Endothelial cell of hepatic sinusoid (primary cell): ENCODE measurements around the gene CALCR.
"Not testable (repeated sequence)": the region's sequence is repeated elsewhere in the genome, so short reads cannot be mapped to it uniquely, and the experiment has no call there.

Experiments
- in situ Hi-C: cut with HindIII; loops from 2 replicates; pipeline ENCODE4 v1.10.0; 2017; ENCODE audit warnings: low sequenced_read_pairs

The CALCR gene

DNA sequence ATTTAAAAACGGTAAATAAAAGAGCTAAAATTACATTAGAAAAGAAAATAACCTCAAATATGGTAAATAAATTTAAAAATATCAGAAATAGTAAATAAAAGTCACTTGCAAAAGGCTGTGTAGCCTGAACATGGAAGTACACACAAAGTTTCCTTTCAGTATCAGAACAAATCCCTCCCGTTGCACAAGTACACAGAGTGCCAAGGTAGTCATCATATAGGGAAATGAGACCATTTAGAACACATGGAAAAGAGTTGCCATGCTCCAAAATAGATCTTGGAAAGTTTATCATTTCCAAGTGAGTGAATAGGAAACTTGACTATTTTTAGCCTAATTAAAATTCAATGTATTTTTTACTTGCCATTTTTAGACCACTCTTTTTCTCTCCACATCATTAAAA lies 11.6 kb downstream of the CALCR start:
- in situ Hi-C loops, result no loop called here

DNA sequence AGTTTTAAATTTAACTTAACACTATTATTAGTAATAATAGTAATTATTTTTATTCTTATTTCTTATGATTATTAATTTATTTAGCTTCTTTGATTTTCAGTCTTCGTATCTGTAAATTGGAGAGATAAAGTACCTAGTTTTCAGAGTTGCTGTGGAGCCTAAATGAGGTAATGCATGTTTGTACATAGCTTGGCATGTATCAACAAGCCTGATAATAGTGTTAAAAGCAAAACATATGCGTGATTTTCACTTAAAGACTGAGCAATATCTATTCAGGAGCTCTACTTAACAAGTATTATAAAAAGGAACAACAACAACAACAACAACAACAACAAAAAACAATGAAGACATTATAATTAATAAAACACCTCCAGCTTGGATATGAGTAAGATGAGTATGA lies 12.4 kb downstream of the CALCR start:
- in situ Hi-C loops, result no loop called here

DNA sequence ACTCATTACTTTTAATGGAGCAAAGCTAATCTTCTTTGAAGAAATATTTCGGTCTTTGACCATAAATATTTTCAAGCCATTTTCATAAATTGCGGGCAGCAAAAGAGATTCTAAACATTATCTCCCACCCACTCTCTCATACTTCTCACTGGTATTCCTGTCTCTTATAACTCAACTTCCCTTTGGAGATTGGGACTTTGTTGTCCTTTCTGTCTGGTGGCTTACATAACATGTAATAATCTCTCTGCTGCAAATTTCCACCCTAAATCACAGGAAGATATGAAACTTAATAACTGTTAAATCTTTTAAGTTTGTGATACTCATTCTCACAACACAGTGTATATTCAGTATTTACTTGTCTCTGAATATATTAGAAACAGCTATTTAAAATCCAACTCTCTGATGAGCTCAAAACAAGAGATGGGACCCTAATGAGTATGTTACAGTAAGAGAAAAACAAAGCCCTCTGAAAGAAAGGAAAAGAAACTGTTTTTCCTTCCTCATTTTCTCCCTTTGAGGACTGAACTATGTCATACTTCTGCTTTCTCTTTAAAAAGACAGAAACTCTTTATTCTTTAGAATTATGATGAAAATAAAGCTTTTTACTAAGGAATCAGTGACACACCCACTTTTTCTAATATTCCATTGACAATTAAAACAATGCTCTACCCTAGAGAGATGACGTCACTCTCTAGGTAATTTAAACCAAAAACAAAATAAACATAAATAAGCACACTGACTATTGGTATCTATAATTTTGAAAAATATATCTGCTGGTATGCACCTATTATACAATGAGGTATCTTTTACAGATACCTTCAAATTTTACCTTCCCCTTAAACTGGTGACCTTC lies 14.7 kb downstream of the CALCR start:
- in situ Hi-C loops, result no loop called here

DNA sequence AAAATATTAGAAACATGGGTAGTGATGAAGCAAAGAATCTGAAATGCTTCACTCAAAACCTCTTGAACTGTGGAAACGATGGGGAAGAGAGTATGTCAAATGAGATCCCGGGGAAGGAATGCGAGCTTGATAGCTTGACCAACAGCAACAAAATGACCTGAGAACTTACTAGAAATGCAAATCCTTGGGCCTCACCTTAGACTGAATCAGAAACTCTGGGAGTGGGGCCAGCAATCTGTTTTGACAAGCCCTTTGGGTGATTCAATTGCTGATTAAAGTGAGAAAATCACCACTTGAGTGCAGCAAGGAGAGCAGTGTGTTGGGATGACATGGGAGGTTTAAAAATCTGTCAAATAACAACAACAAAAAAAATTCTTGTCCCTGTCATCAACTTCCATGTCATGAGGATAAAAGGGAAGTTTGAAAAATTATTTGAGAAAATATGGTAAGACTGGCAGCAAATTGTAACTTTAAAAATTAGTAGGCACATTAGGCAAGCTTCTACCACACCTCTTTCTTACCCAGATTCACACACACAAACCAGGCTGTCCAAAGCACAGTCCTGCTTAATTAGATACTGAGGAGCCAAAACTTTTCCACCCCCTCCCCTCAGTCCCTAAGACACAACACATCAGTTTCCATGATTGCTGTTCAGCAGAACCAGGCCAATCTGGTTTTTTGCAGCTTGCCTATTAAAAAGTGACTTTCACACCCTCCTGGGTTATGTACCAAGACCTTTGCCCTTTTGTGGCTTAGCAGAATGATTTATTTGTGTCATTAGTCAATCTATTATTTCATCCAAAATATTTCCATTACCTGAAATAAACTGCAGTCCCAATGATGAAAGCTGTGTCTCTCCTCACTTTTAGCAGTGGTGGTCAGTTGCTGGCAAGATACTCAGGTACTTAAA lies 15.6 kb downstream of the CALCR start:
- in situ Hi-C loops, result no loop called here

DNA sequence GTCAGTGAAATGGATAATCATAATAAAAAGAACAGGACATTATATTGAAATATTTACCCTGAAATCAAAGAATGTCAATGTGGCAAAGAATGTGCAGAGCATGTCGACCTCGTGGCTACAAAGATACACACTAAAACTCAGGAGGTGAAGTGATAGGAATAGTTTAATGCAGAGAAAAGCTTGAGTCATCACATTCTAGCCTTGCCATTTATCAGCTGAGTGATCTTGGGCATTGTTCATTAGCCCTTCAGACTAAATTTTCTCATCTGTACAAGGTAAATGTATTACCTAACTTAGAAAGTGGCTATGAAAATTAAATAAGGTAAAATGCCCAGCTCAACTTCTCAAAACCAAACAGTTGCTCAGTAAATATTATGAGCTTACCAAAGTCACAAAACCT lies 22.6 kb downstream of the CALCR start:
- in situ Hi-C loops, result no loop called here

DNA sequence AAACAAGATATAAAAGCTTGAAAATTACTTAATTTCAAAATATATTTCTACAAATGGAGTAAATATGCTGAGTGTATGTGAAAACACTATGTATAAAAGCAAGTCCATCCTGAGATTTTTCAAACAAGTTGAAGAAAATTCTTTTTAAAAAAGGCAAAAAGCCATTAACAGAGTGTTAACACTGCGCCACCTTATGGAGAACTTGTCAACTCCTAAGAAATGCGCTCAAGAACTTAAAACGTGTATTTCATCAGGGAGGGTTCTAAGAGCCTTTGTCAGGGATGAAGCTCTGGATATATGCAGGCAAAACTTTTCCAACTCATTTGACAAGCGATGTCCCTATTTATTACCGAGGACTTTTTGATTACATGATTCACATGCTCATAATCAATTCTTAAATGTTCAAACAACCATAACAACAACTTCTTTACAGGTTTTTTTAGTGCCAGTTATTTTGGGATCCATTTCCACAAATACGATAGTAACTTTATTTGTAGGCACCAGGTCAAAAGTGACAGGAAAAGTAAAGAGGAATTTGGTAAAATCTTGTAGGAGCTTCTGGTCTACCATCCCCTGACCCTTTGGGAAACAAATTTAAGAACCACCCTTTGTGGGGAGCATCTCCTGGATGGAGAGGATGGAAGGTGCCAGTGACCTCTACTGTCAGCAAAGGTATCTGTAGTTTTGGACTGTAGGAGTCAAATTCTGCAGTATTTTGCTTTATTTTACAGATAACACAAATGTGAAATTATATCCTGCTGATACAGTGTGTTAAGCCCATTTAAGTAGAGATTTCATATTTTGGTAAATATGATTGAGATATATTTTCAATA lies 23.2 kb downstream of the CALCR start:
- in situ Hi-C loops, result no loop called here

DNA sequence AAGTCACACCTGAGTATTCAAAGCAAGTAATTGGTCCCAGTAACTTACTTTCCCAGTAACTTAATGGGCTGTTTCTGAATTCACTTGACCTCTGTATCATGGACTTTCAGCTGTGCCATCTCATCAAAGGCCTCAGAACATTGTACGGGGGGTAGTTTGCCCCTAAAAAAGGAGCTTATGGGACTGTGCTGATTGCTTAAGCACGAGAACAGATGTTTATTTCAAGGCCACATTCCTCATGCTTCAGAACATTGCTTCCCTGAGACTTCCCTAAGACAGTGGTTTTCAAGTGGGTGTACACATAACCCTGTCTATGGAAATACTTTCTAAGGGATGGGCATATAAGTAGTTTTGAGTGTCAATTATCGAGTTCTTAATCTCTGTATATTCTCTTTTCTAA lies 26.8 kb downstream of the CALCR start:
- in situ Hi-C loops, result no loop called here

DNA sequence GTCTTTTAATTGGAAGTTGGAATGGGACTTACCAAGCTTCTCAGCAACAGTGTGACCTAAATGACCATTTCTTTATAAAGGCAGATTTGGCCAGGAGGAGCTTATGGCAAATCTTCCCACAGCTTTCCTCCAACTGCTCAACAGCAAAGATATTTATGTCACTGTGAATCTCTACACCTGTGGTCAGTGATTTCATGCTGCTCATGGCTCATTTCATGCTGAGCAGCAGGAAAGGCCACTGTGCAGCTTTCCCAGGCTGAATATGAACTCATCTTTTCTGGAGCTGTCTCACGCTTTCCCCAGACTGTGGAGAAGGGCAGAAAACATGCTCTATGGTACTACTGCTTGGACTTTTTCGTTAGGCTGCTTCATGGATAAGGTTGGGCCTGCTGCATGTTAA lies 29.8 kb downstream of the CALCR start:
- in situ Hi-C loops, result no loop called here

DNA sequence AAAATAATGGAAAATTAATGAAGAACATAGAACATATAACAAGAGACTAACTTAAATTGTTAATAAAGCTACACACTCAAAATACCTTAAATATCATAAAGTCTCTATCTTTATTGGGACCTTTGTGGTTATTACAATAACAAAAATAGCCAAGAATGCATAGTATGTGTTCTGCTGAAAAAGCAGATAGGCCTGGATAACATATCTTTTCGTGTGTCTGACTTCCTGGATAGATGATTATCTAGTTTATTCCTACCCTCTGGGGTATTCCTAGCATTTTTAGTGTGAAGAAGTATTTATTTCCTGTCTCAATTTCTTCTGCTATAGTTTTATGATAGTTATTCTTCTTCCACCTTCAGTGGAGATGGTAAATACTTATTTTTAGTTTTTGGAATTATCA lies 36.5 kb downstream of the CALCR start:
- in situ Hi-C loops, result no loop called here

DNA sequence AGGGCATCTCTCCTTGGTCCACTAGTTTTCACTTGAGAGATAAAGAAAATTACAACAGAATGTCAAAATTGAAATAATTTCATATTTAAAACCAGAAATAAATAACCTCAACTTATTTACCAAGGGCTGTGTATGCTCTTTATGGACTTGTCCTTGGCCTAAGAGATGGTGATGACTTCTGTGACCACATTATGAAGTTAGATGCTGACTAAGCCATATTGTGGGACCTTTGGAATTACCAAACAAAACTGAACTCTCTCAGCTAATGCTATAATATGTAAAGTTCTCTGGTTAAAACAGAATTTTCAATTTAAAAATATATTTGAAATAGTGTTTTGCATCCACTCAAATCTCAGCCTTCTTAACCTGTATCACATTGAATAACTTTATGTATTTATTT lies 38.9 kb downstream of the CALCR start:
- in situ Hi-C loops, result no loop called here

DNA sequence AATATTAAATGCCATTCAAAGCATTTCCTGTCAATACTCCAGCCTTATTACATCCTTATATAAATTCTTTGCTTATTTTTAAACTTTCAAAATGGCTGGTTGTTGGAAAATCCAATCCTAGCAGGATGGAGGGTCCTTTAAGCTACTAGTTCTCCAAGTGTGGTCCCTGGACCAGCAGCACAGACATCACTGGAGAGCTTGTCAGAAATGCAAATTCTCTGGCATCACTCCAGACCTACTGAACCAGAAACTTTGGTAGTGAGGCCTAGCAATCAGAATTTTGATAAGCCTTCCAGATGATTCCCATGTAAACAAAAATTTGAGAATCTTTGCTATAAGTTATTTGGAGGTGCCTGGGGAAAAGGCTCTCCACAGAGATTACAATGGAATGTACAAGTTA lies 43.8 kb downstream of the CALCR start:
- in situ Hi-C loops, result no loop called here

DNA sequence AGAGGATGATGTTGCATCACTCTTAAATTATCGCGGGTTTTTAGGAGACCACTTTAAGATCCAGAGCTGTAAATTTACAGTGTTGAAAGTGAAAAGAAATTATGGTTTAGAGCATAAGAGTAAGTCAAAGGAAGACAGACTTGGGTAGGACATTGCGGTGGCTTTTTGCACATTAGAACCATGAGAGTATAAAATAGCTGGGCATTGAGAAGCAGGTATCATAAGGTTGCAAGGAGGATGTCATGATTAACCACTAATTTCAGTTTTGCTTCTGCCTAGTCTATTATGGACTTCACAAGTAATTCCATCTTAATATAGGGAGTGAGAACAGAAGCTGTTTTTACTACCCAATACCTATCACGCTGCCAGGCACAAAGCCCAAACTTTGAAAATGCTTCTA lies 57.7 kb downstream of the CALCR start:
- in situ Hi-C loops, result loop anchor here (10.0 kb wide), 1 partner anchor 262 kb away; no protein-coding TSS in a partner anchor

DNA sequence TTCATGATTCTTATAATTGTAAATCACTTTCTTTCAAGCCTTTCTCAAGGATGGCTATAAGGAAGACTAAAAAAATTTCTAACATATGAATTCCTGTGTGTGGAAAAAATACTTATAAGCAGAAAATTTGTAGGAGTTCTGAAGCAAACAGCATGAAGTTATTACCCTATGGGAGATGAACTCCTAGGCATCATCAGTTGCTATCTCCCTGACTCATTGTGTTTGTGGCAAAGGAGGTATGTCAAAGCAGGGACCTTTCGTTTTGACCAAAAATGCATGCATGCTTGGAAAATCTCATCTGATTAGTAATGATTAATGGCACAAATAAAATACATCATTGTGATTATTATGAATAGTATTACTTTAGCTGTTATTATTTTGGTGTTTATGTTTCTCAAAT lies 59.4 kb downstream of the CALCR start:
- in situ Hi-C loops, result loop anchor here (10.0 kb wide), 1 partner anchor 260 kb away; no protein-coding TSS in a partner anchor

DNA sequence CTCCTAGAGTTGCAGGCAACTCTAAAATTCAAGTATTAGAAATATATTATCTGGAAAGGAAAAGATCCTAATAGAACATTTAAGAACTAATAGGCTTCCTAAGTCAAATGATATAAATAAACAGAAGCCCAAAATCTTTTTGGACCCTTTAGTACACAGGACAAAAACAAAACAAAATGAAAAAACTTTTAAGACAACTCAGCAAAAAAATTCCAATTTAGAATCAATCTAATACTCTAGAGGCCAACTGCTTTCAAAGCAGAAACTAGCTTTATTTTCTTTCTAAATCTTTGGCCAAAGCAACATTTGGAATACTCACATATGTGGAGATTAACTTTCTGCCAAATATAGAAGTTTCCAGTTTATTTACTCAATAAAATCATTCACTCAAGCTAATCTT lies 65.2 kb downstream of the CALCR start:
- in situ Hi-C loops, result no loop called here

DNA sequence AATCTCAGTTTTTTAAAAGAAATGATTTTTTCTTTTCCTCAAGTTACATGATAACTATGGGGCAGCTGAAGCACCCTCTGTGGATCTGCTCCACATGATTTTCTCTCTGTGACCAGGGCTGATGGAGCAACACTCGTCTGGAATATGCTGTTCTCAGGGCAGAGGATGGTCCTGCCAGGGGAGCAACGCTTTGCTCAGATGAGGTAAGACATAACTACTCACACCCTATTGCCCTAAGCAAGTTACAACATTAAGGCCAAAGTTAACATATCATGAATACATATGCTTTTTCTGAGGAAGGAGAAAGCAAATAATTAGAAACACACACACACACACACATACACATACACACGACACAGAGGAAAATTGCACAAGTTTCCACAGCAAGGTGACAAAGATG lies 71.4 kb downstream of the CALCR start:
- in situ Hi-C loops, result no loop called here

DNA sequence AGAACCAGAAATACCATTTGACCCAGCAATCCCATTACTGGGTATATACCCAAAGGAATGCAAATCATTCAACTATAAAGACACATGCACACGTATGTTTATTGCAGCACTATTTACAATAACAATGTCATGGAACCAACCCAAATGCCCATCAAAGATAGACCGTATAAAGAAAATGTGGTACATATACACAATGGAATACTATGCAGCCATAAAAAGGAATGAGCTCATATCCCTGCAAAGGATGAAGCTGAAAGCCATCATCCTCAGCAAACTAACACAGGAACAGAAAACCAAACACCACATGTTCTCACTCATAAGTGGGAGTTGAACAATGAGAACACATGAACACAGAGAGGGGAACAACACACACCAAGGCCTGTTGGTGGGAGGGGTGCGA lies 82.7 kb downstream of the CALCR start:
- in situ Hi-C loops, result not testable (repeated sequence)

DNA sequence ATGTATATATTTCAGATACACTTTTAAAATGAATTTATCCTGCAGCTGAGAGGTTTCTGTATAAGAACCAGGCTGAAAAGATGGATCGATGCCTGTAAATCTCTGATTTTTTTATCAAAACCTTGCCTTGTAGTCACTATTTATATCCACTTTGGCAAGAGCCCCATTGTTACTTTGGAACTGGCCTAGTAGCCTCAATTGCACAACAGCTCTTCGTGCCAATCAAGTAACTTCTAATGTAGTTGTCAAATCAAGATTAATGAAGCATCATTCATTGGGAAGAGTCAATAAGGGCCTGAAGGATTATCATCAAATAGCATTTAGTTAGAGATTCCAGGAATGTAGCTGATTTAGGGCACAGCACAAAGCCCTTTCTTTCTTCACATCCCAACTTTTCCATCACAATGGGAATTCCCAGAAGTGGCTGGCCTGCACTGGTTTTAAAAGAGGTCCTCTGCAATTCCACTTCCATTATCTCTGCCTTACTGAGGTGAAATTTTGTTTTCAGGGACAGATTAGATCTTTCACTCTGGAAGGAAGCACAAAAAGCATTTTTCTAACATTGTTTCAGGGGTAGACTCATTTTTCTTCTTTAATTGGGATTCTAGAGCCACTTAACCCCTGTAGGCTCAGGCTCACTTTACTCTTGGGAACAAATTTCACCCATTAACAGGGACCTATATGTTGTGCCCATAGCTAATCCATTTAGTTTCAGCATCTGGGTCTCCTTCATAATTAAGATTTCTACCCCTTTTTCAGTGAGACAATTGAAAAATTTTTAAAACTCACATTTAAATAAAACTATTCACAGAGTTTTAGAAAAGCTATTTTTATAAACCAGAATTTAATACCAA lies 97.8 kb downstream of the CALCR start:
- in situ Hi-C loops, result loop anchor here (5.0 kb wide), 1 partner anchor 34 kb away; no protein-coding TSS in a partner anchor

DNA sequence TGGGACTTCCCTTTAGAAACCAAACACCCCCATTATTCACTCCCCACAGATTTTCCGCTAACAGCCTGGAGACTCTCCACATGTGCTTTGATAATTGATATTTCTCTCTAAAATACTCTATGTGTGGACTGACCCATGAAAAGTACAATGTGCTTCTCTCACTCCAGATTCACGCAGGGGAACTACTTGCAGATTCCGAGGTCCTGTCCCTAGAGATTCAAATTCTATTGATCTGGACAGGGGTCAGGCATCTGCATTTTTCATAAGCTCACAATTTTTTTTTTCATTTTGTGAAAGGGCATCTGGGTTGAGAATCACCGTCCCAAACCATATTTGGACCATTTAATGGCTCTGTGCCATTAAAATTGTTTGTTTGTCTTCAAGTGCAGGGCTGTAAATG lies 98.7 kb downstream of the CALCR start:
- in situ Hi-C loops, result loop anchor here (5.0 kb wide), 1 partner anchor 34 kb away; no protein-coding TSS in a partner anchor

DNA sequence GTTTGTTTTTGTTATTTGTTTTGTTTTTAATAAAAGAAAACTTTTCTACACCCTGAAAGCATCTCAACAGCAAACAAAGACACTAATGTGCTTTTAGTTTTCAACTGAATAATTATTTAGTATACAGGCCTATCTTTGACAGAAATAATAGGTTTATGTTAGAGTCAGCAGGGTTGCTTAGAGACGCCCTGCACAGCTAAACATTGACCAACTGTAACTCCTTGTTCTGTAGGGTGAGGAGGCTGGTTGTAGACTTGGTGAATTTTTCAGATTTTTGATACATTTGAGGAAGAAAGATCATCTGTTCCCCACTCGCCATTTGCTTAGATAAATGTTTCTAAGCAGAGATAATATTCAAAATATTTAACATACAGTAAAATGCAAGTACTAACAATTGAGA lies 103.1 kb downstream of the CALCR start:
- in situ Hi-C loops, result no loop called here

DNA sequence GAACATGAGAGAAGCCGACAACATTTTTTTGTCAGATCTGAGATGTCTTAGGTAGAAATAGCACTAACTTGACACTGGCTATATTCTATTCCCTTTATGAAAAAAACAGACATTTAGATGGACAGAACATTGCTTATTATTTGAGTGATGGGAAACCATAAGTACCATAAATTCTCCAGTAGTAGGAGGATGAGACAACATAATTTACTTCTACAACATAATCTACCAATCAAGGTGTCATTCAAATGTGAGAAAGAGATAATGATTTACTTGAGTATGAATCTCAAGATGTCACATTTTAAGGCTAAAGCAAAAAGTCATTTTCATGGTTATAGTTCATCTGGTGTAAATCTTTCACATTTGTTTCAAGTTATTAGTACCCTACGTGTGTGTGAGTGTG lies 110.8 kb downstream of the CALCR start:
- in situ Hi-C loops, result no loop called here
